OCI-LY7 (cell line): ENCODE data around the gene GSX1. TPM values are rescaled to one million over a fixed set of nuclear protein-coding genes. Genes with fewer than 3 reads are reported as not detected.

Source experiments
- BruUV-seq: library from RNA; stranded (reverse); fragments of 400-500 nt; replicated peaks from 2 replicates; lab custom pipeline; 2021; lab: Mats Ljungman, UMichigan
- CTCF ChIA-PET: fragments of 300-600 bp; sonication (Branson Sonifier 250); formaldehyde crosslinking; loops from one replicate; lab custom pipeline; 2022; ENCODE audit warnings: antibody characterized with exemption; ENCODE audit not compliant: unreplicated experiment; lab: Charles Lee
- POLR2A ChIA-PET: fragments of 300-600 bp; sonication (Branson Sonifier 250); formaldehyde crosslinking; loops from one replicate; lab custom pipeline; 2022; ENCODE audit warnings: antibody characterized with exemption; lab: Charles Lee
- DNase-seq: peaks from one replicate; pipeline ENCODE4 v3.0.0-alpha.2; 2015; ENCODE audit warnings: low spot score
- H2AFZ ChIP-seq: fragments of 200-600 bp; sonication (generic), shearing (Covaris generic); 2 replicates; pipeline ENCODE4 v1.6.1; 2014; ENCODE audit warnings: mild to moderate bottlenecking, antibody characterized with exemption, low read length, moderate library complexity
- H3K27ac ChIP-seq: fragments of 200-600 bp; sonication (generic); 2 replicates; pipeline ENCODE4 v1.5.1; 2014; ENCODE audit warnings: mixed run types, low read depth, mild to moderate bottlenecking, moderate library complexity, low read length, inconsistent platforms; ENCODE audit not compliant: poor library complexity, severe bottlenecking
- H3K36me3 ChIP-seq: fragments of 200-600 bp; sonication (generic); 2 replicates; pipeline ENCODE4 v1.6.1; 2014; ENCODE audit warnings: mild to moderate bottlenecking, antibody characterized with exemption, low read length, moderate library complexity, mixed read lengths; ENCODE audit not compliant: insufficient read depth
- H3K4me1 ChIP-seq: fragments of 200-600 bp; sonication (generic); 2 replicates; pipeline ENCODE4 v1.5.1; 2014; ENCODE audit warnings: mild to moderate bottlenecking, low read length; ENCODE audit not compliant: insufficient read depth, poor library complexity, severe bottlenecking
- H3K4me2 ChIP-seq: fragments of 200-600 bp; sonication (generic); 2 replicates; pipeline ENCODE4 v1.6.1; 2014; ENCODE audit warnings: mild to moderate bottlenecking, low read length
- H3K4me3 ChIP-seq: fragments of 200-600 bp; sonication (generic); 2 replicates; pipeline ENCODE4 v1.5.1; 2014; ENCODE audit warnings: mild to moderate bottlenecking, low read depth, low read length; ENCODE audit not compliant: poor library complexity, severe bottlenecking
- H3K79me2 ChIP-seq: fragments of 200-600 bp; sonication (generic); 2 replicates; pipeline ENCODE4 v1.6.1; 2016; ENCODE audit warnings: low read depth, mild to moderate bottlenecking, low read length, moderate library complexity, mixed read lengths; ENCODE audit not compliant: insufficient read depth
- H3K9me2 ChIP-seq: fragments of 200-600 bp; sonication (generic); 2 replicates; pipeline ENCODE4 v1.6.1; 2016; ENCODE audit warnings: mild to moderate bottlenecking, low read length, mixed read lengths; ENCODE audit not compliant: insufficient read depth
- H3K9me3 ChIP-seq: fragments of 200-600 bp; sonication (generic); 2 replicates; pipeline ENCODE4 v1.6.1; 2014; ENCODE audit warnings: mild to moderate bottlenecking, mixed run types, low read length, mixed read lengths
- H4K20me1 ChIP-seq: fragments of 200-600 bp; sonication (generic); 2 replicates; pipeline ENCODE4 v1.6.1; 2014; ENCODE audit warnings: mild to moderate bottlenecking, antibody characterized with exemption, low read length, moderate library complexity, mixed read lengths; ENCODE audit not compliant: insufficient read depth
- CTCF ChIP-seq: fragments of 200-600 bp; sonication (generic); conservative IDR thresholded peaks from 2 replicates; pipeline ENCODE4 v1.5.1; 2014; ENCODE audit warnings: mild to moderate bottlenecking, antibody characterized with exemption, low read length, moderate library complexity, mixed read lengths
- EZH2phosphoT487 ChIP-seq: fragments of 200-600 bp; sonication (generic); IDR thresholded peaks from 2 replicates; pipeline ENCODE4 v1.6.1; 2018; ENCODE audit warnings: low read depth, borderline replicate concordance, mild to moderate bottlenecking, mixed run types, antibody characterized with exemption, low read length, moderate library complexity, mixed read lengths
- intact Hi-C: fragments of 100-400 bp; cut with micrococcal nuclease; formaldehyde crosslinking; loops from one replicate; pipeline ENCODE4 v1.10.0; 2022; ENCODE audit not compliant: unreplicated experiment
- total RNA-seq, 2 experiments: library from RNA; depleted of rRNA in 1 of 2; stranded (reverse); fragments of >200 nt in 1 of 2; shearing (Covaris generic) in 1 of 2; gene quantifications; 2 replicates each; pipeline ENCODE4 v1.2.3, GENCODE V29; 2014 to 2022

The GSX1 gene
- total RNA-seq, 2 experiments from 2014 or later: not detected

GRCh38 chr13:27834095-27834494 lies 41.8 kb downstream of the GSX1 start:
- Histone ChIP-seq H2AFZ (no peak overlapping the region), H3K27ac (no peak overlapping the region), H3K79me2 (no peaks in the 10 kb centered on the region), H4K20me1 (no peaks in the 10 kb centered on the region), H3K36me3 (no peaks in the 10 kb centered on the region), H3K9me2 (no peaks in the 10 kb centered on the region), H3K4me1 (no peaks in the 10 kb centered on the region), H3K4me2 (no peak overlapping the region), H3K9me3 (no peaks in the 10 kb centered on the region), H3K4me3 (no peak overlapping the region)
- DNase-seq: no peak
- TF ChIP-seq EZH2phosphoT487 (no peak), CTCF (no peak)
- CTCF ChIA-PET: no interaction called here
- BruUV-seq: no TSS peak
- POLR2A ChIA-PET: no interaction called here
- intact Hi-C loops: no loop called here

GRCh38 chr13:27835799-27836198 lies 43.5 kb downstream of the GSX1 start:
- Histone ChIP-seq H3K4me2 (no peak overlapping the region), H4K20me1 (no peaks in the 10 kb centered on the region), H3K4me1 (no peaks in the 10 kb centered on the region), H3K4me3 (no peak overlapping the region), H3K36me3 (no peaks in the 10 kb centered on the region), H3K27ac (no peak overlapping the region), H3K9me2 (no peaks in the 10 kb centered on the region), H2AFZ (no peak overlapping the region), H3K79me2 (no peaks in the 10 kb centered on the region), H3K9me3 (no peaks in the 10 kb centered on the region)
- no peak for TF ChIP-seq CTCF
- TF ChIP-seq EZH2phosphoT487: no peak
- ChIA-PET POLR2A (interaction anchor here (0.5 kb wide), 1 partner anchor 102 kb away, joined by 8 read pairs; no protein-coding TSS in a partner anchor), CTCF (no interaction called here)
- no TSS peak for BruUV-seq
- no peak for DNase-seq
- intact Hi-C loops: no loop called here

GRCh38 chr13:27839809-27840467 lies 47.7 kb downstream of the GSX1 start:
- DNase-seq: no peak
- no peaks in the 10 kb centered on the region for H3K4me1 ChIP-seq
- TF ChIP-seq CTCF (no peak), EZH2phosphoT487 (no peak)
- BruUV-seq: no TSS peak
- H3K9me3 ChIP-seq: no peaks in the 10 kb centered on the region
- H3K79me2 ChIP-seq: no peaks in the 10 kb centered on the region
- CTCF ChIA-PET: no interaction called here
- no peak overlapping the region for H3K4me2 ChIP-seq
- H3K36me3 ChIP-seq: no peaks in the 10 kb centered on the region
- POLR2A ChIA-PET: no interaction called here
- intact Hi-C loops: no loop called here
- H3K9me2 ChIP-seq: no peaks in the 10 kb centered on the region
- H3K27ac ChIP-seq: no peak overlapping the region
- H3K4me3 ChIP-seq: no peak overlapping the region
- H2AFZ ChIP-seq: no peak overlapping the region
- no peaks in the 10 kb centered on the region for H4K20me1 ChIP-seq
